Activated B cell treated with CpG ODN at 0.5 μM for 24 hours (primary cell): ENCODE data around the gene L3MBTL4. TPM values are rescaled to one million over a fixed set of nuclear protein-coding genes. Genes with fewer than 3 reads are reported as not detected.
"Not testable (repeated sequence)": the region's sequence is repeated elsewhere in the genome, so short reads cannot be mapped to it uniquely, and the experiment has no call there.

ENCODE experiments used
- ATAC-seq: fragments of 200-7000 bp; cut with Tn5 transposase; one replicate; pipeline ENCODE4 v1.10.0; 2021; ENCODE audit warnings: low read depth, mild to moderate bottlenecking, moderate library complexity
- CTCF ChIA-PET: fragments of 350-600 bp; sonication (Branson Sonifier 250); formaldehyde crosslinking; loops from one replicate; lab custom pipeline; 2021; ENCODE audit warnings: antibody characterized with exemption; lab: Charles Lee
- POLR2A ChIA-PET: fragments of 350-600 bp; sonication (Branson Sonifier 250); formaldehyde crosslinking; loops from one replicate; lab custom pipeline; 2021; ENCODE audit warnings: antibody characterized with exemption; lab: Charles Lee
- DNase-seq: peaks from one replicate; pipeline ENCODE4 v3.0.0; 2022
- H3K27ac Mint-ChIP-seq: one replicate; pipeline ENCODE4 v1.8.0; 2020; ENCODE audit warnings: mixed read lengths
- H3K27me3 Mint-ChIP-seq: one replicate; pipeline ENCODE4 v1.8.0; 2021; ENCODE audit warnings: mixed read lengths
- H3K36me3 Mint-ChIP-seq: one replicate; pipeline ENCODE4 v1.8.0; 2021; ENCODE audit warnings: low read depth, mixed read lengths
- H3K4me1 Mint-ChIP-seq: one replicate; pipeline ENCODE4 v1.8.0; 2021; ENCODE audit warnings: mixed read lengths
- H3K4me3 Mint-ChIP-seq: one replicate; pipeline ENCODE4 v1.8.0; 2020; ENCODE audit warnings: mild to moderate bottlenecking, mixed read lengths
- H3K9me3 Mint-ChIP-seq: one replicate; pipeline ENCODE4 v1.8.0; 2020; ENCODE audit warnings: mixed read lengths
- intact Hi-C: fragments of 100-400 bp; cut with micrococcal nuclease; formaldehyde crosslinking; loops from one replicate; pipeline ENCODE4 v1.15.1; 2024
- total RNA-seq: library from RNA; stranded (reverse); gene quantifications from 2 replicates; pipeline ENCODE4 v1.2.3, GENCODE V29; 2022
- TF ChIP-seq, protein P1 (sequence below): fragments of 200-600 bp; IDR thresholded peaks from one replicate; pipeline ENCODE4 v1.8.0; 2022; ENCODE audit warnings: antibody characterized with exemption, mild to moderate bottlenecking

Gene L3MBTL4
- total RNA-seq, 1 donor from 2014 or later = 12.3 TPM

- POLR2A ChIA-PET = no interaction called here
- Mint-ChIP-seq H3K4me3 (peak overlapping the region; percentile 75), H3K9me3 (no peaks in the 10 kb centered on the region), H3K36me3 (peaks cover 3% of the 10 kb centered on the region), H3K27me3 (peaks cover 8% of the 10 kb centered on the region), H3K4me1 (peaks cover 31% of the 10 kb centered on the region), H3K27ac (peak overlapping the region; percentile 68)
- DNase-seq (no peak), ATAC-seq (no peak)
- TF ChIP-seq, protein P1, sequence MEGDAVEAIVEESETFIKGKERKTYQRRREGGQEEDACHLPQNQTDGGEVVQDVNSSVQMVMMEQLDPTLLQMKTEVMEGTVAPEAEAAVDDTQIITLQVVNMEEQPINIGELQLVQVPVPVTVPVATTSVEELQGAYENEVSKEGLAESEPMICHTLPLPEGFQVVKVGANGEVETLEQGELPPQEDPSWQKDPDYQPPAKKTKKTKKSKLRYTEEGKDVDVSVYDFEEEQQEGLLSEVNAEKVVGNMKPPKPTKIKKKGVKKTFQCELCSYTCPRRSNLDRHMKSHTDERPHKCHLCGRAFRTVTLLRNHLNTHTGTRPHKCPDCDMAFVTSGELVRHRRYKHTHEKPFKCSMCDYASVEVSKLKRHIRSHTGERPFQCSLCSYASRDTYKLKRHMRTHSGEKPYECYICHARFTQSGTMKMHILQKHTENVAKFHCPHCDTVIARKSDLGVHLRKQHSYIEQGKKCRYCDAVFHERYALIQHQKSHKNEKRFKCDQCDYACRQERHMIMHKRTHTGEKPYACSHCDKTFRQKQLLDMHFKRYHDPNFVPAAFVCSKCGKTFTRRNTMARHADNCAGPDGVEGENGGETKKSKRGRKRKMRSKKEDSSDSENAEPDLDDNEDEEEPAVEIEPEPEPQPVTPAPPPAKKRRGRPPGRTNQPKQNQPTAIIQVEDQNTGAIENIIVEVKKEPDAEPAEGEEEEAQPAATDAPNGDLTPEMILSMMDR = no peak
- intact Hi-C loops = loop anchor here (10.0 kb wide), 2 partner anchors 438 to 1178 kb away; no protein-coding TSS in a partner anchor
- CTCF ChIA-PET = interaction anchor here (0.8 kb wide), 1 partner anchor 9 kb away, joined by 4 read pairs; no protein-coding TSS in a partner anchor
These were observed 1.7 kb downstream of the L3MBTL4 start for GRCh38 chr18:6412933-6413472.

DNA sequence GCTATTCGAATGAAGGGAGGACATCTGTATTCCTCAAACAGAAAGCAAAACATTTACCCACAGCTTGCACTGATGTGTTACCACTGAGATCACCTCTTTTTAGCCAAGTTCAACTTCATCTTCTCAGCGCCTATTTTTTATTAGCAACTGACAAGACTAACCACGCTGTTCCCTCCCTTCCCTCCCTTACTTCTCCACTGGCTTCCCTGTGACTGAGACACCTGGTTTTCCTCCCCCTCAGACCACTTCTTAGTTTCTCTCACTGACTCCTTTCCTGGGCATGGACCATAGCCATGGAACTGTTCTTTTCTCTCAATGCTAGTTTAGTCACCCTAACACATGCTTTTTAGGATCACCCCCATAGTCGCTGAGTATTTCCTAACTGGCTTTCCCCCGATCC is 3.3 kb downstream of the L3MBTL4 start:
- H3K9me3 Mint-ChIP-seq = no peaks in the 10 kb centered on the region
- peaks cover 3% of the 10 kb centered on the region for H3K36me3 Mint-ChIP-seq
- CTCF ChIA-PET = no interaction called here

GRCh38 chr18:6409933-6410332 is 4.8 kb downstream of the L3MBTL4 start:
- Mint-ChIP-seq H3K27me3 (peaks cover 3% of the 10 kb centered on the region), H3K4me3 (no peak overlapping the region), H3K4me1 (peaks cover 35% of the 10 kb centered on the region), H3K27ac (no peak overlapping the region), H3K36me3 (peaks cover under 1% of the 10 kb centered on the region), H3K9me3 (no peaks in the 10 kb centered on the region)
- intact Hi-C loops = loop anchor here (10.0 kb wide), 2 partner anchors 435 to 1175 kb away; no protein-coding TSS in a partner anchor
- POLR2A ChIA-PET = no interaction called here
- ATAC-seq (no peak), DNase-seq (no peak)
- TF ChIP-seq, protein P1 = no peak
- CTCF ChIA-PET = no interaction called here

More for the DNA sequence above, 3.3 kb downstream of the L3MBTL4 start:
- Mint-ChIP-seq H3K4me1 (peaks cover 39% of the 10 kb centered on the region), H3K4me3 (no peak overlapping the region), H3K27ac (peak overlapping the region; percentile 4), H3K27me3 (peaks cover 8% of the 10 kb centered on the region)
- TF ChIP-seq, protein P1 = no peak
- ATAC-seq (no peak), DNase-seq (no peak)
- POLR2A ChIA-PET = no interaction called here
- intact Hi-C loops = loop anchor here (10.0 kb wide), 2 partner anchors 437 to 1177 kb away; no protein-coding TSS in a partner anchor

- peaks cover 32% of the 10 kb centered on the region for H3K4me1 Mint-ChIP-seq
- ATAC-seq, POLR2A ChIA-PET, H3K9me3 Mint-ChIP-seq, H3K36me3 Mint-ChIP-seq, H3K4me3 Mint-ChIP-seq, H3K27ac Mint-ChIP-seq, H3K27me3 Mint-ChIP-seq, intact Hi-C loops, CTCF ChIA-PET, DNase-seq: not testable (repeated sequence)
These were observed 6.2 kb downstream of the L3MBTL4 start for GRCh38 chr18:6408543-6408942.

DNA sequence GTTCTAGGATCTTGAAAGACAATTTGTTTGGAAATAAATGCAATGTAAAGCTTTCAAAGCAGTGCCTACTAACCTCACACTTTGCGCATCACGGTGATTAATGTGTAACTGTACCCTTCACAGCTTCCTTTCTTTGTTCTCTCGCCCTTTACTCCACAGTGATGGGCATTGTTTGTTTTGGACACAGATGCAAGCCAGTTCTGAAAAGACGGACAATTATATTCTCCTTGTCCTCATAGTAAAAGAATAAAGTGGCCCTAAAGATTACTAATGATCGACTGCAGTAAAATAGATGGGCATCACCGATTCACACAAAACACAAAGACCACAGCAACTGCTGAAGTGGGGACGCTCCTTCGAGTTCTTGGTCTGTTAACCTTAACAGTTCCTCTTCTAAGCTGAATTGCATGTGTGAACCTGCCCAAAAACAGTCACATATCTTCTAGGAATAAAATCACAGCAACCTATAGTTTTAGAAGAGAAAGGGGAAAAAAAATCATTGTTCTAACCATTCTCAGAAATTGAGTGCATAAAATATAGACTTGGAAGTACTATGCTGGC is 7.7 kb downstream of the L3MBTL4 start:
- Mint-ChIP-seq H3K27ac (no peak overlapping the region), H3K4me1 (peaks cover 22% of the 10 kb centered on the region), H3K27me3 (peaks cover under 1% of the 10 kb centered on the region), H3K36me3 (no peaks in the 10 kb centered on the region), H3K4me3 (no peak overlapping the region), H3K9me3 (no peaks in the 10 kb centered on the region)
- POLR2A ChIA-PET = no interaction called here
- intact Hi-C loops = no loop called here
- CTCF ChIA-PET = no interaction called here
- DNase-seq (no peak), ATAC-seq (no peak)
- TF ChIP-seq, protein P1 = no peak
